B cell (primary cell): ENCODE measurements around the gene DUSP9. TPM values are rescaled to one million over a fixed set of nuclear protein-coding genes. Genes with fewer than 3 reads are reported as not detected.

Experiments
- ATAC-seq: fragments of 200-7000 bp; cut with Tn5 transposase; one replicate; pipeline ENCODE4 v1.10.0; 2021; ENCODE audit warnings: low read depth, mild to moderate bottlenecking, moderate number of reproducible peaks, moderate library complexity
- CTCF ChIA-PET: fragments of 350-600 bp; sonication (Branson Sonifier 250); formaldehyde crosslinking; loops from one replicate; lab custom pipeline; 2021; ENCODE audit warnings: antibody characterized with exemption, inconsistent platforms; lab: Charles Lee
- POLR2A ChIA-PET: fragments of 350-600 bp; sonication (Branson Sonifier 250); formaldehyde crosslinking; loops from one replicate; lab custom pipeline; 2021; ENCODE audit warnings: antibody characterized with exemption; lab: Charles Lee
- DNase-seq: peaks from one replicate; pipeline ENCODE4 v3.0.0; 2013
- H2AFZ ChIP-seq: 2 replicates; pipeline ENCODE4 v1.6.1; 2012; ENCODE audit warnings: mild to moderate bottlenecking, low read depth, low read length; ENCODE audit not compliant: insufficient read depth, poor library complexity, severe bottlenecking
- H3K27ac ChIP-seq, 2 donors: 1 replicate in 1 of 2; 2 replicates in 1 of 2; pipeline ENCODE4 v1.5.1; 2012 to 2013; ENCODE audit warnings: low read length in 2 of 2, mild to moderate bottlenecking in 2 of 2, moderate library complexity in 1 of 2
- H3K27me3 ChIP-seq, 4 experiments: fragments of 200-600 bp in 1 of 4; sonication (generic) in 1 of 4; replicated peaks in 1 of 4; 1 replicate in 2 of 4; 2 replicates in 2 of 4; pipeline versions ENCODE4 v1.6.1 to v1.7.0; 2013 to 2016; ENCODE audit warnings: low read length in 3 of 4, mild to moderate bottlenecking in 2 of 4, mixed read lengths in 1 of 4, moderate library complexity in 1 of 4; ENCODE audit not compliant: insufficient read depth in 4 of 4, control insufficient read depth in 3 of 4; ENCODE audit errors: control extremely low read depth in 1 of 4
- H3K36me3 ChIP-seq, 2 experiments: replicated peaks in 1 of 2; 1 replicate in 1 of 2; 2 replicates in 1 of 2; pipeline versions ENCODE4 v1.6.1 to v1.7.1; 2013; ENCODE audit warnings: low read length in 1 of 2; ENCODE audit not compliant: insufficient read depth in 2 of 2, control insufficient read depth in 1 of 2; ENCODE audit errors: control extremely low read depth in 1 of 2, extremely low read depth in 1 of 2
- H3K4me1 ChIP-seq, 2 donors: fragments of 200-600 bp in 1 of 2; sonication (generic) in 1 of 2; 1 replicate in 1 of 2; 2 replicates in 1 of 2; pipeline versions ENCODE4 v1.5.1 to v1.6.1; 2013 to 2017; ENCODE audit warnings: low read length in 2 of 2; ENCODE audit not compliant: control insufficient read depth in 2 of 2, insufficient read depth in 2 of 2
- H3K4me2 ChIP-seq: replicated peaks from 2 replicates; pipeline ENCODE3; 2012; ENCODE audit warnings: mild to moderate bottlenecking, low read depth, low read length; ENCODE audit not compliant: poor library complexity, severe bottlenecking
- H3K4me3 ChIP-seq, 5 experiments: fragments of 200-600 bp in 1 of 5; sonication (generic) in 1 of 5; 1 replicate in 3 of 5; 2 replicates in 2 of 5; pipeline versions ENCODE4 v1.5.1 to v1.7.0; 2011 to 2016; ENCODE audit warnings: low read length in 4 of 5, mild to moderate bottlenecking in 4 of 5, low read depth in 2 of 5, control low read depth in 1 of 5, moderate library complexity in 1 of 5; ENCODE audit not compliant: insufficient read depth in 1 of 5; ENCODE audit errors: control extremely low read depth in 1 of 5, extremely low read depth in 1 of 5
- H3K79me2 ChIP-seq: fragments of 200-600 bp; sonication (generic); one replicate; pipeline ENCODE4 v1.6.0; 2016; ENCODE audit warnings: low read length; ENCODE audit not compliant: control insufficient read depth, insufficient read depth
- H3K9ac ChIP-seq: fragments of 200-600 bp; sonication (generic); 2 replicates; pipeline ENCODE4 v1.6.1; 2017; ENCODE audit warnings: mild to moderate bottlenecking, low read length, moderate library complexity
- H3K9me3 ChIP-seq, 3 donors: one replicate each; pipeline versions ENCODE4 v1.6.1 to v1.7.1; 2013; ENCODE audit warnings: low read length in 2 of 3; ENCODE audit not compliant: control insufficient read depth in 2 of 3, insufficient read depth in 1 of 3; ENCODE audit errors: control extremely low read depth in 1 of 3
- H4K20me1 ChIP-seq: 2 replicates; pipeline ENCODE4 v1.6.0; 2012; ENCODE audit warnings: mild to moderate bottlenecking, low read length; ENCODE audit not compliant: insufficient read depth, control insufficient read depth, poor library complexity, severe bottlenecking
- H3K27ac Mint-ChIP-seq: one replicate; pipeline ENCODE4 v1.8.0; 2021; ENCODE audit warnings: mixed read lengths
- H3K27me3 Mint-ChIP-seq: one replicate; pipeline ENCODE4 v1.8.0; 2021; ENCODE audit warnings: mixed read lengths
- H3K4me1 Mint-ChIP-seq: one replicate; pipeline ENCODE4 v1.8.0; 2021; ENCODE audit warnings: mixed read lengths
- H3K4me3 Mint-ChIP-seq: one replicate; pipeline ENCODE4 v1.8.0; 2021; ENCODE audit warnings: mixed read lengths
- H3K9me3 Mint-ChIP-seq: one replicate; pipeline ENCODE4 v1.8.0; 2022; ENCODE audit warnings: mixed read lengths; ENCODE audit not compliant: insufficient read depth
- EZH2 ChIP-seq: IDR thresholded peaks from 2 replicates; pipeline ENCODE4 v1.6.1; 2012; ENCODE audit warnings: borderline replicate concordance, low read depth, mild to moderate bottlenecking, moderate library complexity, low read length; ENCODE audit not compliant: insufficient read depth, poor library complexity, severe bottlenecking
- WGBS: methylation state at CpG from one replicate; pipeline ENCODE4 v1.1.5; 2013; ENCODE audit warnings: missing lambda C conversion rate; ENCODE audit not compliant: insufficient coverage; 5-methylcytosine and 5-hydroxymethylcytosine counted together
- intact Hi-C: fragments of 100-400 bp; cut with micrococcal nuclease; formaldehyde crosslinking; loops from one replicate; pipeline ENCODE4 v1.10.0; 2022
- polyA plus RNA-seq: library from polyadenylated mRNA; depleted of rRNA; stranded (reverse); fragments of >200 nt; gene quantifications from 2 replicates; pipeline ENCODE4 v1.2.3, GENCODE V29; 2012
- total RNA-seq, 2 donors: library from RNA; stranded (reverse); fragments of 120-200 nt in 1 of 2; gene quantifications; 1 replicate in 1 of 2; 2 replicates in 1 of 2; pipeline versions ENCODE4 v1.2.3 to v1.2.4, GENCODE V29; 2013 to 2022
- TF ChIP-seq, protein P1 (sequence below): fragments of 200-600 bp; IDR thresholded peaks from one replicate; pipeline ENCODE4 v1.8.0; 2022; ENCODE audit warnings: antibody characterized with exemption, mild to moderate bottlenecking

DUSP9 gene
- total and polyA plus RNA-seq, 2 donors (not counting 1 experiment from before 2014, with no cell fraction given), result not detected

DNA sequence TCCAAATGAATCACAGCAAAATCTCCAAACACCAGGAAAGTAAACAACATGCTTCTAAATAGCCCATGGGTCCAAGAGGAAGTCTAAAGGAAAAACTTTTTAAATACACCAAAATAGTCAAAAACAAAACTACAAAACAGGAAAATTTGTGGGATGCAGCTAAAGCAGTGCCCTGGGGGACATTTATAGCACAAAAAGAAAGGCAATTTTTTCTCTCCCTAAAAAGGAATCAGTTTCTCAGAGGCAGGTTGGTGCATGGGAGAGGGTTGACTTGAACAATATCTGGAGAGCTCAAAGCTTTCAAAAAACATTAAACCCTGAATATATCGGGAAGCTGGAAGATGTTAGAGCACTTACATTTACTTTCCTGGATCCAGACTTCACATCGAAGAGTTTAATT, 15.7 kb upstream of the DUSP9 start:
- H3K4me2 ChIP-seq, result no peak overlapping the region
- H3K79me2 ChIP-seq, result no peaks in the 10 kb centered on the region
- H3K9me3 ChIP-seq, result no peaks in the 10 kb centered on the region
- Mint-ChIP-seq H3K9me3 (peaks cover 2% of the 10 kb centered on the region), H3K27ac (no peak overlapping the region), H3K27me3 (peaks cover 7% of the 10 kb centered on the region), H3K4me3 (no peak overlapping the region), H3K4me1 (peaks cover 2% of the 10 kb centered on the region)
- ATAC-seq, result no peak
- H3K4me1 ChIP-seq, result no peaks in the 10 kb centered on the region
- H3K27me3 ChIP-seq, result no peaks in the 10 kb centered on the region
- H3K9ac ChIP-seq, result no peak overlapping the region
- ChIA-PET CTCF (interaction anchor here (0.9 to 1.3 kb wide), 3 partner anchors 9 to 92 kb away, joined by 3 to 5 read pairs (median 3); no protein-coding TSS in a partner anchor), POLR2A (no interaction called here)
- H4K20me1 ChIP-seq, result no peaks in the 10 kb centered on the region
- no peak overlapping the region for H3K4me3 ChIP-seq
- intact Hi-C loops, result no loop called here
- no peaks in the 10 kb centered on the region for H3K36me3 ChIP-seq
- TF ChIP-seq, protein P1, sequence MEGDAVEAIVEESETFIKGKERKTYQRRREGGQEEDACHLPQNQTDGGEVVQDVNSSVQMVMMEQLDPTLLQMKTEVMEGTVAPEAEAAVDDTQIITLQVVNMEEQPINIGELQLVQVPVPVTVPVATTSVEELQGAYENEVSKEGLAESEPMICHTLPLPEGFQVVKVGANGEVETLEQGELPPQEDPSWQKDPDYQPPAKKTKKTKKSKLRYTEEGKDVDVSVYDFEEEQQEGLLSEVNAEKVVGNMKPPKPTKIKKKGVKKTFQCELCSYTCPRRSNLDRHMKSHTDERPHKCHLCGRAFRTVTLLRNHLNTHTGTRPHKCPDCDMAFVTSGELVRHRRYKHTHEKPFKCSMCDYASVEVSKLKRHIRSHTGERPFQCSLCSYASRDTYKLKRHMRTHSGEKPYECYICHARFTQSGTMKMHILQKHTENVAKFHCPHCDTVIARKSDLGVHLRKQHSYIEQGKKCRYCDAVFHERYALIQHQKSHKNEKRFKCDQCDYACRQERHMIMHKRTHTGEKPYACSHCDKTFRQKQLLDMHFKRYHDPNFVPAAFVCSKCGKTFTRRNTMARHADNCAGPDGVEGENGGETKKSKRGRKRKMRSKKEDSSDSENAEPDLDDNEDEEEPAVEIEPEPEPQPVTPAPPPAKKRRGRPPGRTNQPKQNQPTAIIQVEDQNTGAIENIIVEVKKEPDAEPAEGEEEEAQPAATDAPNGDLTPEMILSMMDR, result no peak
- TF ChIP-seq EZH2, result no peak
- DNase-seq, result no peak
- H3K27ac ChIP-seq, result no peak overlapping the region
- WGBS, result no CpG with 5 or more reads among the region's 2 CpGs
- H2AFZ ChIP-seq, result no peak overlapping the region

DNA sequence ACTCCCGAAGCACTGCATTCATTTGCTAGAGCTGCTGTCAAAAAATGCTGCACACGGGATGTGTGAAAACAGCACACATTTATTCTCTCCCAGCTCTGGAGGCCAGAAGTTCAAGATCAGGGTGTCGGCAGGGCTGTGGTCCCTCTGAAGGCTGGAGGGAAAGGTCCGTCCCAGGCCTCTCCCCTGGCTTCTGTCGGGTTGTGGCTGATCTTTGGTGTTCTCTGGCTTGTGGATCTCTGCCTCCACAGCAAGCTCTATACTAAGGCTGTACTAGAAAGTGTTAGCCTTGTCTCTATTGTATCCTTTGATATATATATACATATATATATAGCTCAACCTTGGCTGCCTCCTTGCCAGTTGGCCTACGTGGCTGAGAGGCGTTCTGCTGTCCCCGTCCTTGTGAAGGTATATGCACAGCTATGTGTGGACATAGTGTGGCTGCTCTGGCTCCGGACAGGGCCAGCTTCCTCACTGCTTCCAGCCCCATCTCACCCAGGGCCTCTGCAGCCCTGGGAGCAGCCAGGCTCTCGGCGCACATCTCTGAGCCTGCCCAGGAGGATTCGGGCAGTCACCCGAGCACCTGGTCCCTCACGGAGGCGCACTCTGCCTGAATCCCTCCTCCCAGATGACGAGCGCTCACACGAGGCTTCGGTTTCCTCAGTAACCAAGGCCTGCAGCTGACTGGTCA, 15.0 kb upstream of the DUSP9 start:
- Histone ChIP-seq H2AFZ (no peak overlapping the region), H3K4me2 (no peak overlapping the region), H3K9me3 (no peaks in the 10 kb centered on the region), H3K27me3 (no peaks in the 10 kb centered on the region), H3K36me3 (no peaks in the 10 kb centered on the region), H3K27ac (no peak overlapping the region), H3K79me2 (no peaks in the 10 kb centered on the region), H3K4me3 (no peak overlapping the region), H3K4me1 (no peaks in the 10 kb centered on the region), H4K20me1 (no peaks in the 10 kb centered on the region), H3K9ac (no peak overlapping the region)
- POLR2A ChIA-PET, result no interaction called here
- no peak for TF ChIP-seq EZH2
- TF ChIP-seq, protein P1, result no peak
- 100% methylated on average over 5 of the region's 19 CpGs for WGBS
- CTCF ChIA-PET, result interaction anchor here (0.6 to 0.9 kb wide), 3 partner anchors 9 to 30 kb away, joined by 3 to 5 read pairs (median 3); no protein-coding TSS in a partner anchor
- peaks cover 2% of the 10 kb centered on the region for H3K4me1 Mint-ChIP-seq
- no peak overlapping the region for H3K27ac Mint-ChIP-seq
- DNase-seq (no peak), ATAC-seq (no peak)
- intact Hi-C loops, result no loop called here
- H3K4me3 Mint-ChIP-seq, result no peak overlapping the region
- peaks cover 2% of the 10 kb centered on the region for H3K9me3 Mint-ChIP-seq
- H3K27me3 Mint-ChIP-seq, result peaks cover 7% of the 10 kb centered on the region
